Tibial nerve (tissue), 4 donors: ENCODE results near the gene SLC5A6.

Experiments
- CTCF ChIP-seq, 5 experiments: fragments of 200-600 bp in 3 of 5; fragments of 450-650 bp in 2 of 5; sonication (generic) in 3 of 5; IDR thresholded peaks; one replicate each; pipeline ENCODE4 v1.5.1; 2016 to 2019; ENCODE audit warnings: antibody characterized with exemption in 5 of 5, mild to moderate bottlenecking in 3 of 5, moderate library complexity in 2 of 5
- EP300 ChIP-seq, 2 donors: sonication (generic); formaldehyde crosslinking; IDR thresholded peaks; one replicate each; pipeline ENCODE4 v1.6.1; 2017; ENCODE audit warnings: antibody characterized with exemption in 2 of 2, mild to moderate bottlenecking in 1 of 2
- POLR2A ChIP-seq, 2 donors: fragments of 450-650 bp; IDR thresholded peaks; one replicate each; pipeline ENCODE4 v1.6.1; 2017; ENCODE audit warnings: antibody characterized with exemption in 2 of 2, mild to moderate bottlenecking in 2 of 2, moderate library complexity in 2 of 2

GRCh38 chr2:27217173-27218121 is 5.4 kb upstream of the SLC5A6 start, which contains the start of gene CAD:
- TF ChIP-seq CTCF (IDR thresholded peaks at IDR 0.05) = peak in 4 of 5 experiments; percentile 25 to 59 (median 48)
- TF ChIP-seq EP300 (IDR thresholded peaks at IDR 0.05) = peak; percentile 16 to 64
- no peak for TF ChIP-seq POLR2A (IDR thresholded peaks at IDR 0.05)
